Measurements from ENCODE around the gene WSCD2. TPM values are rescaled to one million over a fixed set of nuclear protein-coding genes. Genes with fewer than 3 reads are reported as not detected.

Gene WSCD2
- total and polyA plus RNA-seq, 2 donors (not counting 3 experiments of a cell fraction or from before 2014, with no cell fraction given) = not detected

GRCh38 chr12:108170164-108170563 lies 41.1 kb downstream of the WSCD2 start:
- Histone ChIP-seq H3K9me1 (replicated peaks; ENCODE audit: control insufficient read depth, extremely low read depth, insufficient read depth, low read length) (no peaks in the 10 kb centered on the region), H3K4me3 (replicated peaks in 1 of 3; ENCODE audit: insufficient read depth in 1 of 3, low read depth in 1 of 3, low read length in 3 of 3) (no peak overlapping the region), H3K4me1 (ENCODE audit: control insufficient read depth, extremely low read depth, insufficient read depth, low read length) (no peaks in the 10 kb centered on the region), H3K27ac (ENCODE audit: insufficient read depth, low read depth, low read length) (no peak overlapping the region), H3K4me2 (ENCODE audit: insufficient read depth, low read length) (no peak overlapping the region), H2AFZ (ENCODE audit: low read depth, low read length) (no peak overlapping the region), H3K79me2 (ENCODE audit: control insufficient read depth, insufficient read depth, low read length) (no peaks in the 10 kb centered on the region), H3K27me3 (ENCODE audit: control insufficient read depth in 2 of 2, insufficient read depth in 2 of 2, low read length in 2 of 2) (no peaks in the 10 kb centered on the region), H3K9ac (replicated peaks; ENCODE audit: extremely low read depth, insufficient read depth, low read length) (no peak overlapping the region), H3K36me3 (ENCODE audit: control insufficient read depth in 2 of 2, extremely low read depth in 1 of 2, insufficient read depth in 2 of 2, low read length in 2 of 2) (no peaks in the 10 kb centered on the region), H3K9me3 (replicated peaks; ENCODE audit: control insufficient read depth, insufficient read depth, low read length) (no peaks in the 10 kb centered on the region), H4K20me1 (replicated peaks; ENCODE audit: control insufficient read depth, extremely low read depth, insufficient read depth, low read length) (no peaks in the 10 kb centered on the region)
- POLR2A ChIA-PET = no interaction called here
- no peak for TF ChIP-seq FOS (IDR thresholded peaks at IDR 0.05; ENCODE audit: borderline replicate concordance, insufficient read depth, low read length)
- intact Hi-C loops (cut with micrococcal nuclease) = no loop called here
- DNase-seq (ENCODE audit: low read depth, low spot score) (no peak), FAIRE-seq (no peak)
- dilution Hi-C loops (cut with MboI; ENCODE audit: extremely low pct_ligation_motif_present, low sequenced_read_pairs) = no loop called here
- BruUV-seq (replicated peaks) = no TSS peak
- CTCF ChIA-PET = no interaction called here

- no peaks in the 10 kb centered on the region for H4K20me1 ChIP-seq (replicated peaks; ENCODE audit: control insufficient read depth, extremely low read depth, insufficient read depth, low read length)
- FAIRE-seq = no peak
- H3K4me3 ChIP-seq (replicated peaks in 1 of 3; ENCODE audit: insufficient read depth in 1 of 3, low read depth in 1 of 3, low read length in 3 of 3) = no peak overlapping the region
- H3K36me3 ChIP-seq (ENCODE audit: control insufficient read depth in 2 of 2, extremely low read depth in 1 of 2, insufficient read depth in 2 of 2, low read length in 2 of 2) = no peaks in the 10 kb centered on the region
- no peaks in the 10 kb centered on the region for H3K27me3 ChIP-seq (ENCODE audit: control insufficient read depth in 2 of 2, insufficient read depth in 2 of 2, low read length in 2 of 2)
- H3K9ac ChIP-seq (replicated peaks; ENCODE audit: extremely low read depth, insufficient read depth, low read length) = no peak overlapping the region
- H3K4me2 ChIP-seq (ENCODE audit: insufficient read depth, low read length) = no peak overlapping the region
- H3K4me1 ChIP-seq (ENCODE audit: control insufficient read depth, extremely low read depth, insufficient read depth, low read length) = no peaks in the 10 kb centered on the region
- BruUV-seq (replicated peaks) = no TSS peak
- intact Hi-C loops (cut with micrococcal nuclease) = no loop called here
- no peak overlapping the region for H3K27ac ChIP-seq (ENCODE audit: insufficient read depth, low read depth, low read length)
- ChIA-PET CTCF (no interaction called here), POLR2A (no interaction called here)
- H3K9me3 ChIP-seq (replicated peaks; ENCODE audit: control insufficient read depth, insufficient read depth, low read length) = no peaks in the 10 kb centered on the region
- TF ChIP-seq EZH2 (IDR thresholded peaks at IDR 0.05; ENCODE audit: borderline replicate concordance, low read depth, low read length, severe bottlenecking) (no peak), MYC (IDR thresholded peaks at IDR 0.05; ENCODE audit: low read depth, low read length) (no peak), POLR2AphosphoS5 (IDR thresholded peaks at IDR 0.05; ENCODE audit: insufficient read depth, low read depth, low read length) (no peak)
- no peaks in the 10 kb centered on the region for H3K79me2 ChIP-seq (ENCODE audit: control insufficient read depth, insufficient read depth, low read length)
- H3K9me1 ChIP-seq (replicated peaks; ENCODE audit: control insufficient read depth, extremely low read depth, insufficient read depth, low read length) = no peaks in the 10 kb centered on the region
- no peak for DNase-seq (ENCODE audit: low read depth, low spot score)
- dilution Hi-C loops (cut with MboI; ENCODE audit: extremely low pct_ligation_motif_present, low sequenced_read_pairs) = no loop called here
- H2AFZ ChIP-seq (ENCODE audit: low read depth, low read length) = no peak overlapping the region
These were observed 42.9 kb downstream of the WSCD2 start for GRCh38 chr12:108172033-108172432.
